G401.6 (cell line): Measurements from ENCODE around the gene RNFT2.

Experiments used
- FAIRE-seq: peaks from 2 replicates; lab custom pipeline; 2012; peaks lifted over from hg19 to GRCh38; lab: Jason Lieb, UNC

The RNFT2 gene

GRCh38 chr12:116837097-116837496 lies 99.0 kb downstream of the RNFT2 start:
- FAIRE-seq: no peak

- no peak for FAIRE-seq
Observed at GRCh38 chr12:116838365-116838764, 100.2 kb downstream of the RNFT2 start.

- FAIRE-seq: no peak
Observed at GRCh38 chr12:116839287-116839830, 101.2 kb downstream of the RNFT2 start.

- FAIRE-seq: no peak
Observed at GRCh38 chr12:116843085-116843484, 105.0 kb downstream of the RNFT2 start.

- FAIRE-seq: no peak
Observed at GRCh38 chr12:116849216-116849615, 111.1 kb downstream of the RNFT2 start.

GRCh38 chr12:116852303-116852702 lies 114.2 kb downstream of the RNFT2 start:
- FAIRE-seq: no peak

GRCh38 chr12:116853507-116853906 lies 115.4 kb downstream of the RNFT2 start:
- no peak for FAIRE-seq

GRCh38 chr12:116855744-116856470 lies 117.8 kb downstream of the RNFT2 start:
- no peak for FAIRE-seq

- FAIRE-seq: no peak
Observed at GRCh38 chr12:116856729-116857128, 118.6 kb downstream of the RNFT2 start.

GRCh38 chr12:116859079-116859478 lies 121.0 kb downstream of the RNFT2 start:
- no peak for FAIRE-seq

- no peak for FAIRE-seq
Observed at GRCh38 chr12:116860263-116860662, 122.1 kb downstream of the RNFT2 start.

GRCh38 chr12:116861320-116861719 lies 123.2 kb downstream of the RNFT2 start:
- no peak for FAIRE-seq

GRCh38 chr12:116862167-116862566 lies 124.1 kb downstream of the RNFT2 start:
- FAIRE-seq: no peak

- FAIRE-seq: no peak
Observed at GRCh38 chr12:116863275-116863767, 125.2 kb downstream of the RNFT2 start.

- no peak for FAIRE-seq
Observed at GRCh38 chr12:116864371-116865160, 126.5 kb downstream of the RNFT2 start.

- FAIRE-seq: no peak
Observed at GRCh38 chr12:116867523-116867922, 129.4 kb downstream of the RNFT2 start.

GRCh38 chr12:116870306-116870705 lies 132.2 kb downstream of the RNFT2 start:
- no peak for FAIRE-seq

GRCh38 chr12:116874324-116874995 lies 136.3 kb downstream of the RNFT2 start:
- no peak for FAIRE-seq

- no peak for FAIRE-seq
Observed at GRCh38 chr12:116876151-116876869, 138.2 kb downstream of the RNFT2 start.

- FAIRE-seq: no peak
Observed at GRCh38 chr12:116878567-116879508, 140.7 kb downstream of the RNFT2 start.
